ENCODE results near the gene TAF11L14.

Gene TAF11L14

GRCh38 chr5:17680737-17681136 lies 46.5 kb downstream of the TAF11L14 start:
- no peak for FAIRE-seq
